Activated naive CD8-positive, alpha-beta T cell treated with anti-CD3 and anti-CD28 coated beads for 36 hours (primary cell): ENCODE measurements around the gene DCAKD. TPM values are rescaled to one million over a fixed set of nuclear protein-coding genes. Genes with fewer than 3 reads are reported as not detected.
"Not testable (repeated sequence)": the region's sequence is repeated elsewhere in the genome, so short reads cannot be mapped to it uniquely, and the experiment has no call there.

Experiments used
- DNase-seq: peaks from one replicate; pipeline ENCODE4 v3.0.0; 2021
- H3K27ac Mint-ChIP-seq: one replicate; pipeline ENCODE4 v1.8.0; 2022; ENCODE audit warnings: mild to moderate bottlenecking, moderate library complexity, mixed read lengths
- H3K27me3 Mint-ChIP-seq: one replicate; pipeline ENCODE4 v1.8.0; 2022; ENCODE audit warnings: mild to moderate bottlenecking, mixed read lengths
- H3K36me3 Mint-ChIP-seq: one replicate; pipeline ENCODE4 v1.8.0; 2021; ENCODE audit warnings: mild to moderate bottlenecking, mixed read lengths
- H3K4me1 Mint-ChIP-seq: one replicate; pipeline ENCODE4 v1.8.0; 2021; ENCODE audit warnings: mixed read lengths
- H3K4me3 Mint-ChIP-seq: one replicate; pipeline ENCODE4 v1.8.0; 2022; ENCODE audit warnings: mild to moderate bottlenecking, moderate library complexity, mixed read lengths
- H3K9me3 Mint-ChIP-seq: one replicate; pipeline ENCODE4 v1.8.0; 2022; ENCODE audit warnings: mixed read lengths
- total RNA-seq, 2 experiments: library from RNA; stranded (reverse); gene quantifications; one replicate each; pipeline ENCODE4 v1.2.3, GENCODE V29; 2021

The DCAKD gene
- total RNA-seq, 2 experiments from 2014 or later: 29.0 to 31.4 TPM

DNA sequence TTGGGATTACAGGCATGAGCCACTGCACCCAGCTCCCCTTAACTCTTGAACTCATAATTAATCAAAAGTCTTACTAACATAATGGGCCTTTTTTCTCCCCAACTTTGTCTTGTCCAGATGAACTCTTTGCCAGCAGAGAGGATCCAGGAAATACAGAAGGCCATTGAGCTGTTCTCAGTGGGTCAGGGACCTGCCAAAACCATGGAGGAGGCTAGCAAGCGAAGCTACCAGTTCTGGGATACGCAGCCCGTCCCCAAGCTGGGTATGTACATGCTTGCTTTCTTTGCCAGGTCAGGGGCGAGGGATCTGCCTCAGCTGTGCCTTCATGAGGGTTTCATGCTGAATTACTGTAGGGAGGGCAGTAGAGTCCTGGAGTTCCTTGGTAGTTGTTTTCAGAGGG is 35.0 kb upstream of the DCAKD start:
- no peak for DNase-seq
- no peaks in the 10 kb centered on the region for H3K9me3 Mint-ChIP-seq
- H3K4me1 Mint-ChIP-seq: no peaks in the 10 kb centered on the region
- no peak overlapping the region for H3K4me3 Mint-ChIP-seq
- H3K27ac Mint-ChIP-seq: no peak overlapping the region
- H3K27me3 Mint-ChIP-seq: no peaks in the 10 kb centered on the region
- H3K36me3 Mint-ChIP-seq: peaks cover 21% of the 10 kb centered on the region

DNA sequence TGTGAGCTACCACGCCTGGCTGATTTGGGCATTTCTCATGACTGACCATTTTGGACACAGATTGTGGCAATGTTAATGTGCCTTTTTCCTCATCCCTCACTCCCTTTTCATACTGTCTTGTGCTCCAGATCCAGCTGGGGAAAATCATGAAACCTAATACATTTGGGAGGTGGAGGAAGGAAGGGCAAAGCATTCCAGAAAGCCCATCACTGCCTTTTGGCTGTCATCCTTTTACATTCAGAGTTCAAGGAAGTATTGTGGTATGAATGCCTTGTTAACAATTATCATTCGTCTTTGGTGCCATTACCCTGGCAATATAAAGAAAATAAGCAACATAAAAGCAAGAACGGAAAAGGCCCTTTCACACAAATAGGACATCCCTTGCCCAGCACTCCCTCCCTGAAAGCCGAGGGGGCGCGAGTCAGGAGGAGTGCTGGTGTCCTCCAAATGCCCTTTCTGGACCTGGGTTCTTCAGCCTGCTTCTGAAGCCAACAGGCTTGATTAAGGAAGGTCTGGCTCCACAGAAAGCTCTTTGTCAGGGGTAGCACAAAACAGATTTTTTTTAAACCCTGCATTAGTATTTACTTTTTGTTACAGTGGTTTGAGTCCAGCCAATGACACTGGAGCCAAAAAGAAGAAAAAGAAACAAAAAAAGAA is 29.7 kb upstream of the DCAKD start:
- Mint-ChIP-seq H3K4me1 (peaks cover 16% of the 10 kb centered on the region), H3K4me3 (no peak overlapping the region), H3K36me3 (peaks cover 25% of the 10 kb centered on the region), H3K27ac (no peak overlapping the region), H3K27me3 (no peaks in the 10 kb centered on the region), H3K9me3 (no peaks in the 10 kb centered on the region)
- no peak for DNase-seq

GRCh38 chr17:45077643-45078042 is 26.2 kb upstream of the DCAKD start:
- Mint-ChIP-seq H3K4me3 (no peak overlapping the region), H3K27ac (peak overlapping the region; percentile 45), H3K36me3 (peaks cover 39% of the 10 kb centered on the region), H3K27me3 (no peaks in the 10 kb centered on the region), H3K9me3 (no peaks in the 10 kb centered on the region), H3K4me1 (peaks cover 22% of the 10 kb centered on the region)
- no peak for DNase-seq

DNA sequence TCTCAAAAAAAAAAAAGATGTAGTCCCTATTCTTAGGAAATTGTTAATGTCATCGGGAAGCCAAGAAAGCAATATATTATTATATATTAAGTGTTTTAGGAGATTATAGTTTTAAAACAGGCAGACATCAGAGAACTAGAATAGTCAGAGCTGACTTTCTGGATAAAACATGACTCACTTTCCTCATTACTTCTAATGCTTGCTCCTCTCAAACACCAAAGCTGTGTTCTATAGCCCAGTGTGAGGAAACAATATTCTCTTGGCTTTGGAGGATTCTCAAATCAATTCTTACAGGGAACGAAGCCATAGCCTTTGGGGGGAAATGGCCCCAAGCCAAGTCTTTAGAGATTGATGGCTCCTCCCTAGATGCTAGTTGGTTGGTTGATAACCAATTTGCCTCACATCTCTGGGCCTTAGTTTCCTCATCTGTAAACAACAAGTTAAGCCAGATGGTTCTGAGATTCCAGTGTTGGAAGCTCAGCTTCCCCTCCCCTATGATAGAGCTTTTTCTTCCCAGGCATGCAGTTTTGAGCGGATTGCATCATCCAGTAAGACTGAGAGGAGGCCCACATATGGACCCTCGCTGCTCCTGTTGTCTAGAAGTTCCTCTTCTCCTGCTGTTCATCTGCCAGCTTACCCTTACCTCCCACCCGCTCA is 22.1 kb upstream of the DCAKD start:
- Mint-ChIP-seq H3K9me3 (no peaks in the 10 kb centered on the region), H3K27ac (peak overlapping the region; percentile 47), H3K4me1 (peaks cover 31% of the 10 kb centered on the region), H3K27me3 (no peaks in the 10 kb centered on the region), H3K36me3 (peaks cover 34% of the 10 kb centered on the region), H3K4me3 (no peak overlapping the region)
- DNase-seq: no peak

GRCh38 chr17:45070809-45071208 is 19.4 kb upstream of the DCAKD start:
- Mint-ChIP-seq H3K36me3 (peaks cover 32% of the 10 kb centered on the region), H3K27ac (peak overlapping the region; percentile 16), H3K4me3 (no peak overlapping the region)

DNA sequence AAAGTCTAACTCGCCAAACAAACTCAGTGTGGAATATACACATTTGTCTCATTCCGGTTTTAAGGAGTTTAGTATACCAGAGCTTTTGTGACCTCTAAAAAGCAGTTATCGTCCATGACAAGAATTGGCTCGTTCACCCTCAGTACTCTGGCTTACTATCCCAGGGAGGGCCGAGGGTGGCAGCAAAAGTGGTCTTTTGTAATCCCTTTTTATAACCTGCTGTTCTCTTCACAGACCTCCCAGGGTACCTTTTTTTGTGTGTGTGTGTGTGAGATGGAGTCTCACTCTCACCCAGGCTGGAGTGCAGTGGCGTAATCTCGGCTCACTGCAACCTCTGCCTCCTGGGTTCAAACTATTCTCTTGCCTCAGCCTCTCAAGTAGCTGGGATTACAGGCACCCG is 18.6 kb upstream of the DCAKD start:
- Mint-ChIP-seq H3K27ac (no peak overlapping the region), H3K9me3 (no peaks in the 10 kb centered on the region), H3K27me3 (no peaks in the 10 kb centered on the region), H3K36me3 (peaks cover 29% of the 10 kb centered on the region), H3K4me3 (no peak overlapping the region), H3K4me1 (peaks cover 33% of the 10 kb centered on the region)
- no peak for DNase-seq

More at GRCh38 chr17:45070809-45071208, 19.4 kb upstream of the DCAKD start:
- H3K9me3 Mint-ChIP-seq: no peaks in the 10 kb centered on the region
- peaks cover 29% of the 10 kb centered on the region for H3K4me1 Mint-ChIP-seq
- DNase-seq: no peak
- no peaks in the 10 kb centered on the region for H3K27me3 Mint-ChIP-seq

- Mint-ChIP-seq H3K4me1 (peaks cover 48% of the 10 kb centered on the region), H3K9me3 (no peaks in the 10 kb centered on the region), H3K27me3 (no peaks in the 10 kb centered on the region), H3K27ac (peak overlapping the region; percentile 34), H3K36me3 (peaks cover 28% of the 10 kb centered on the region), H3K4me3 (no peak overlapping the region)
- DNase-seq: no peak
These were observed 16.2 kb upstream of the DCAKD start for GRCh38 chr17:45067637-45068036.

DNA sequence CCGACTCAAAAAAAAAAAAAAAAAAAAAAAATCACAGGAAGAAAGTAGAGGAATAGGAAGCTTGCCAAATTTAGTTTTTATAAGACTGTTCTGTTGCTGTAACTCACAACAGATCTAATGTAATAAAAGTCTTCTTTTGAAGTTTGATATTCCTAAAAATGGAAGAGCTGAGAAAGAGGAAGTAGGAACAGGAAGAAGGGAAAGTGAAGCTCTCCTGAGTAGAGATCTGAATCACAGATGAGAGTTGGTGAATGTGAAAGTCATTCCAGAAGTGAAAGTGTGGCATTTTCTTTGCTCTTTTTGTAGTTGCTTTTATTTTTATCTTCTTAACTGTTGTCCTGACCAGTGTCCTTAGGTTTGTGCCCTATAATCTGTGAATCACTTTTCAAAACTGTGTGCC is 11.8 kb upstream of the DCAKD start:
- Mint-ChIP-seq H3K36me3 (peaks cover 40% of the 10 kb centered on the region), H3K4me3 (peak overlapping the region; percentile 91), H3K27ac (peak overlapping the region; percentile 21), H3K4me1 (peaks cover 53% of the 10 kb centered on the region), H3K27me3 (no peaks in the 10 kb centered on the region), H3K9me3 (no peaks in the 10 kb centered on the region)
- no peak for DNase-seq

DNA sequence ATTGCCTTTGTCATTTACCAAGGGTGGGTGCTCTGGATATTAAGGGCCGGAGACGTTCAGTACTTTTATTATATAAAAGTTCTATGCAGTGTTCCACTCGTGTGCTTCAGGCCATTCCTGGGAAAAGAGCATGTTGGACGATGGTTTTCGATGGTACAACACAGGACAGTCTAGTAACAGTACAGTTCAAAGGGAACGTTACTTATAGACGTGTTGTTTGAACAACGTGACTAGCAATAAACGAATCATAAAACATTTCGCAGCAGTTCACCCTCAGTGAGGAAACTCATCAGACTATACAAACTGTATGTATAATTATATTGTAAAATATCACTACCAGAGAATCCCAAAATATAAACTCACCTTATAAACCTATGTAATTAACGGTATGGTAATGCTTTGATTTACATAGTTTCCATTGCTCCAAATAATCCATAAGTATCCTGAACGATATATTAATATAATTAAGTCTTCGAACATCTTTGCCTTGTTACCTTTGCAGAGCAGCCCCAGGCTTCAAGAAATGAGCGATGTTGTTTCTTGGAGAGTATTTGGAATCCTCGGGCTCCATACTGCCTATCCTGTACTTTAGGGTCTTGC is 10.3 kb upstream of the DCAKD start:
- no peaks in the 10 kb centered on the region for H3K27me3 Mint-ChIP-seq
- peak overlapping the region; percentile 91 for H3K4me3 Mint-ChIP-seq
- H3K36me3 Mint-ChIP-seq: peaks cover 31% of the 10 kb centered on the region
- peak overlapping the region; percentile 94 for H3K27ac Mint-ChIP-seq
- no peaks in the 10 kb centered on the region for H3K9me3 Mint-ChIP-seq
- peaks cover 42% of the 10 kb centered on the region for H3K4me1 Mint-ChIP-seq
- no peak for DNase-seq

GRCh38 chr17:45060797-45061605 is 9.6 kb upstream of the DCAKD start, which contains the start of gene NMT1:
NMT1 (plus strand) TSS chr17:45061317; CDS start chr17:45061330, 13 bp downstream.
- DNase-seq: peak; percentile 97
- Mint-ChIP-seq H3K36me3 (peaks cover 31% of the 10 kb centered on the region), H3K9me3 (no peaks in the 10 kb centered on the region), H3K27ac (peak within 1 kb of the TSS; percentile 96), H3K27me3 (no peaks in the 10 kb centered on the region), H3K4me3 (peak within 1 kb of the TSS; percentile 91), H3K4me1 (peaks cover 42% of the 10 kb centered on the region)

DNA sequence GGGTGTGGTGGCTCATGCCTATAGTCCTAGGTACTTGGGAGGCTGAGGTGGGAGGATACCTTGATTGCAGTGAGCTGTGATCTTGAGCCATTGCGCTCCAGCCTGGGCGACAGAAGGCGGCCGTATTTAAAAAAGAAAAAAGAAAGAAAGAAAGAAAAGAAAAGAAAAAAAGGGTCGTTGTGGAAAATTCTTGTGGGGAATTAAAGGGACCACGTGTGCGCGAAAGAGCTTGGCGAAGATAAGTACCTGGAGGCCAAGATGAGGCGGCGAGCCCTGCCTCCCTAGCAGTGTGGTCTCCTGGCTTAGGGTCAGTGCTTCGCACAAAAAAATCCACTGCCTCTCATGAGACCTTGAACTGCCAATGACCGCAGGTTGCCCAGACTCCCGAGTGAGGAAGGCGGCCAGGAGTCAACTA is 9.0 kb upstream of the DCAKD start:
- peak overlapping the region; percentile 96 for H3K27ac Mint-ChIP-seq
- peaks cover 31% of the 10 kb centered on the region for H3K36me3 Mint-ChIP-seq
- H3K4me3 Mint-ChIP-seq: peak overlapping the region; percentile 91
- peaks cover 44% of the 10 kb centered on the region for H3K4me1 Mint-ChIP-seq
- DNase-seq: no peak
- H3K9me3 Mint-ChIP-seq: no peaks in the 10 kb centered on the region
- H3K27me3 Mint-ChIP-seq: no peaks in the 10 kb centered on the region

GRCh38 chr17:45052052-45052772 is 780 bp upstream of the DCAKD start:
- peak; percentile 31 for DNase-seq
- Mint-ChIP-seq H3K4me3 (peak overlapping the region; percentile 77), H3K27ac (peak overlapping the region; percentile 84), H3K36me3 (peaks cover 30% of the 10 kb centered on the region), H3K9me3 (no peaks in the 10 kb centered on the region), H3K4me1 (peaks cover 37% of the 10 kb centered on the region), H3K27me3 (no peaks in the 10 kb centered on the region)

GRCh38 chr17:45051720-45052051 is 254 bp upstream of the DCAKD start:
- peaks cover 31% of the 10 kb centered on the region for H3K36me3 Mint-ChIP-seq
- not testable (repeated sequence) for DNase-seq, H3K27me3 Mint-ChIP-seq, H3K27ac Mint-ChIP-seq, H3K9me3 Mint-ChIP-seq, H3K4me3 Mint-ChIP-seq
- H3K4me1 Mint-ChIP-seq: peaks cover 41% of the 10 kb centered on the region

- H3K9me3 Mint-ChIP-seq: no peaks in the 10 kb centered on the region
- H3K4me1 Mint-ChIP-seq: peaks cover 39% of the 10 kb centered on the region
- no peaks in the 10 kb centered on the region for H3K27me3 Mint-ChIP-seq
- peak overlapping the region; percentile 88 for H3K27ac Mint-ChIP-seq
- H3K36me3 Mint-ChIP-seq: peaks cover 35% of the 10 kb centered on the region
- peak; percentile 56 for DNase-seq
- peak overlapping the region; percentile 86 for H3K4me3 Mint-ChIP-seq
These were observed 862 bp downstream of the DCAKD start for GRCh38 chr17:45050481-45051059.
